ENCODE measurements around the gene TNP1. TPM values are rescaled to one million over a fixed set of nuclear protein-coding genes. Genes with fewer than 3 reads are reported as not detected.

The TNP1 gene
- total RNA-seq = not detected in 3 replicates
- long read RNA-seq = 0 reads

- Mint-ChIP-seq H3K27me3 (ENCODE audit: low read depth) (no peaks in the 10 kb centered on the region), H3K9me3 (ENCODE audit: low read depth) (no peaks in the 10 kb centered on the region), H3K4me1 (ENCODE audit: low read depth) (peaks cover 45% of the 10 kb centered on the region), H3K4me3 (ENCODE audit: unreplicated experiment) (no peak within 1 kb of the TSS), H3K27ac (ENCODE audit: unreplicated experiment) (no peak within 1 kb of the TSS), H3K36me3 (ENCODE audit: low read depth) (no peaks in the 10 kb centered on the region)
- no peak for DNase-seq (ENCODE audit: low spot score)
- TF ChIP-seq CTCF (IDR thresholded peaks at IDR 0.05) = no peak
Measured at GRCh38 chr2:216859944-216860343, at the start of gene TNP1. Gene TNP1 (minus strand): TSS chr2:216860064. CDS start chr2:216860034, 30 bp downstream.

GRCh38 chr2:216908300-216908699 lies 48.4 kb upstream of the TNP1 start:
- no peak for TF ChIP-seq CTCF (IDR thresholded peaks at IDR 0.05)
- DNase-seq (ENCODE audit: low spot score) = no peak
- Mint-ChIP-seq H3K36me3 (ENCODE audit: low read depth) (peaks cover 2% of the 10 kb centered on the region), H3K9me3 (ENCODE audit: low read depth) (peaks cover 12% of the 10 kb centered on the region), H3K4me1 (ENCODE audit: low read depth) (no peaks in the 10 kb centered on the region), H3K27me3 (ENCODE audit: low read depth) (no peaks in the 10 kb centered on the region), H3K4me3 (ENCODE audit: unreplicated experiment) (no peak overlapping the region), H3K27ac (ENCODE audit: unreplicated experiment) (no peak overlapping the region)

GRCh38 chr2:216905649-216906329 lies 45.9 kb upstream of the TNP1 start:
- Mint-ChIP-seq H3K27me3 (ENCODE audit: low read depth) (no peaks in the 10 kb centered on the region), H3K36me3 (ENCODE audit: low read depth) (peaks cover 5% of the 10 kb centered on the region), H3K9me3 (ENCODE audit: low read depth) (peaks cover 21% of the 10 kb centered on the region), H3K4me3 (ENCODE audit: unreplicated experiment) (no peak overlapping the region), H3K27ac (ENCODE audit: unreplicated experiment) (no peak overlapping the region), H3K4me1 (ENCODE audit: low read depth) (no peaks in the 10 kb centered on the region)
- DNase-seq (ENCODE audit: low spot score) = no peak
- TF ChIP-seq CTCF (IDR thresholded peaks at IDR 0.05) = no peak

GRCh38 chr2:216904974-216905373 lies 45.1 kb upstream of the TNP1 start:
- Mint-ChIP-seq H3K27me3 (ENCODE audit: low read depth) (no peaks in the 10 kb centered on the region), H3K9me3 (ENCODE audit: low read depth) (peaks cover 21% of the 10 kb centered on the region), H3K27ac (ENCODE audit: unreplicated experiment) (no peak overlapping the region), H3K4me3 (ENCODE audit: unreplicated experiment) (no peak overlapping the region), H3K4me1 (ENCODE audit: low read depth) (no peaks in the 10 kb centered on the region), H3K36me3 (ENCODE audit: low read depth) (peaks cover 8% of the 10 kb centered on the region)
- no peak for TF ChIP-seq CTCF (IDR thresholded peaks at IDR 0.05)
- DNase-seq (ENCODE audit: low spot score) = no peak

GRCh38 chr2:216904554-216904953 lies 44.7 kb upstream of the TNP1 start:
- no peak overlapping the region for H3K4me3 Mint-ChIP-seq (ENCODE audit: unreplicated experiment)
- TF ChIP-seq CTCF (IDR thresholded peaks at IDR 0.05) = no peak
- no peak for DNase-seq (ENCODE audit: low spot score)
- no peaks in the 10 kb centered on the region for H3K27me3 Mint-ChIP-seq (ENCODE audit: low read depth)
- no peaks in the 10 kb centered on the region for H3K4me1 Mint-ChIP-seq (ENCODE audit: low read depth)
- peaks cover 8% of the 10 kb centered on the region for H3K36me3 Mint-ChIP-seq (ENCODE audit: low read depth)
- no peak overlapping the region for H3K27ac Mint-ChIP-seq (ENCODE audit: unreplicated experiment)
- H3K9me3 Mint-ChIP-seq (ENCODE audit: low read depth) = peaks cover 21% of the 10 kb centered on the region
